Stimulated activated CD8-positive, alpha-beta memory T cell treated with anti-CD3 and anti-CD28 coated beads, Interleukin-15, amount 100 ng/mL, for 1 hour (primary cell): ENCODE data around the gene AP1G2.
"Not testable (repeated sequence)": the region's sequence is repeated elsewhere in the genome, so short reads cannot be mapped to it uniquely, and the experiment has no call there.

Experiments
- DNase-seq: peaks from one replicate; pipeline ENCODE4 v3.0.0-alpha.2; 2020; ENCODE audit warnings: low read depth

AP1G2 gene

DNA sequence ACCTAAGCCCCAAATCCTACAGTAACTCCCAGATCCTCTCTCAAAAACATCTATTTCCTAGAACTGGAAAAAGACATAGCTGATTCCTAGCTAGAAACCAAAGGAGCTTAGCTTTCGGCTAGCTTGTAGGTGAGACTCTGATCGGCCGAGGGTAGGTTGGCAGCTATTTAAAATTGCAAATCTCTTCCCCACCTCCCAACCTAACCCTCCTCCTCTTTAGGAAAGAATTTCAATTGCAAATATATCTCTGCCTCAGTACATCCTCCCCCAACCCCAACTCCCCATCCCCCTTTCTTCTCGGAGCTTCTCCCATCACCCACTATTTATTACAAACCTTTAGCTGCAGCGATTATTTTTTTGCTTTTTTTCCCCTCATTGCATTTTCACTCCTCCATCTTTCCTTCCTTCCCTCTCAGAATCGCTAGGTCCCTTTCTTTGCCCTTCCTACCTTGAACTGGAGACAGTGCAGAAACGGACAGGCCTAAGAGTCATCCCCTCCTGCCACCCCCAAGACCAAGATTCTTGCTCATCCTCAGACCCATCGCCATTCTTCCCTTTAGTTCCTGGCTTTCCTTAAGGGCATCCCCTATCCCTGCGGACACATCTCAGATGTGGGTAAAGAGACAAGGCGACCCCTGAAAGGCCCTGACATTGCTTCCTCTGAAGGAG lies 29.4 kb downstream of the AP1G2 start:
- no peak for DNase-seq

DNA sequence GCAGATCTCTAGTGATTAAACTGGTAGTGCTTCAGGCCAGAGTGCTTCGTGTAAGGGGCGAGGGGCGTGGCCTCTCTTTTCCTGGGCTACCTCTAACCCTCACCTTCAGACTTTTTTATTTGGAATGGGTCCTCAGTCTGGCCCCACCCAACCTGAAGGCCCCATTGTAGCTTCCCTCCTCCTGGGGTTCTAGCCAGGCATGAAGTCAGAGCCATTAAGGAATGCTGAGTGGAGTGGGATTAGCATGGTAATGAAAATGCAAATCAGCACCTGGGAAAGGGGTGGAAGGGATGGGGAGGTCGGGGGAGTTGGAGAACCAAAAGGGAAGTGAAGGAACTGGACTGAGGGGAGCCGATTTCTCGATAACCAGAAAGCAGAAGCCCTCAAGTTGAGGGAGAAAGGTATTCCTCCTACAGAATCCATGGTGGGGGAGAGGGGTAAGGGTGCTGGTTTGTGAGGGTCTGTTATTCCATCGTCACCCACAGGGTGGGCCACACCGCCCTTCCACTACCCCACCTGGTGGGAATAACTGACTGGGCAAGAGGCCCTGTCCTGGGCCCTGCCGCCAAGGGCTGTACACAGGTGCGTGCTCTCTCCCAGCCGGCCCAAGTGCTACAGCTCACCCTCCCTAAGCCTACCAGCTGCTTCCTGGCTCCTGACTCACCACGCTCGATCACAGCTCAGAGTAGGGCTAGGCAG lies 30.1 kb downstream of the AP1G2 start:
- no peak for DNase-seq

DNA sequence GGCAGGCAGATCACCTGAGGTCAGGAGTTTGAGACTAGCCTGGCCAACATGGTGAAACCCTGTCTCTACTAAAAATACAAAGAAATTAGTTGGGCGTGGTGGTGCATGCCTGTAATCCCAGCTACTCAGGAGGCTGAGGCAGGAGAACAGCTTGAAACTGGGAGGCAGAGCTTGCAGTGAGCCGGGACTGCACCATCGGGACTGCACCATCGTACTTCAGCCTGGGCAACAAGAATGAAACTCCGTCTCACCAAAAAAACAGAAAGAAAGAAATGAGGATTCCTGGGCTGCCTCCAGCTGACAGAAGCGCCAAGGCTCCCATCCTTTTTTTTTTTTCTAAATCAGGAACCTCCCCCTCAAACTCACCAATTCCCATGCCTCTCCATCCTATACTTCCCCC lies 30.7 kb downstream of the AP1G2 start:
- not testable (repeated sequence) for DNase-seq

DNA sequence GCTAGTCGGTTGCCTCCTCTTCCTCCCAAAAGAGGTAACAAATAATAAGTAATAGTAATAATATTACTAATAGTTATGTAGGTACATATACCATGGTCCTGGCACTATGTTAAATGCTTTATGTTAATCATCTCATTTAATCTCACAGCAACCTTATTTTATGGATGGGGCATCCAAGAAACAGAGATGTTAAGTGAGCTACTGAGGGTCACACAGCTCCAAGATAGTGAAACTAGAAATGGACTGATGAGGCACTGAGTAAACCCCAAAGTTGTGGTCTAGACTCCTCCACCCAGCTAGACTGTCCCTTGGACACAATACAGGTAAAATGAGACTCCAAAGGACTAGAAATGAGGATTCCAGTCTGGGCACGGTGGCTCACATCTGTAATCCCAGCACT lies 31.1 kb downstream of the AP1G2 start:
- no peak for DNase-seq

DNA sequence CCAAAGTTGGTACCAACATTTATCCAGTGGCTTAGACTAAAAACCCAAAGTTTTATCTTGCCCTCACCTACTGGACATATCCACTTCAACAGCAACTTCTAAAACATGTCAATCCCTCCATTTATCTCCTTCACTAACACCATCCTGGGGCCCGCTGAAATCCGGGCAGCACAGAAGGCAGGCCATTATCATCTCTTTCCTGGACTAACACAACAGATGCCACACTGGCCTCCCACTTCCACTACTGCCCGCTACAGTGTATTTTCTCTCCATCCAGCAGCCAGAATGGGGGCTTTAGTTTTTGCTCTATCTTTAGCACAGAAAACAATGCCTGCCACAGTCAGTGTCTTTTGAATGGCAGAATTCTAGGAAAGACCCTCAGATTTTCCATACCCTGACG lies 31.6 kb downstream of the AP1G2 start:
- no peak for DNase-seq

DNA sequence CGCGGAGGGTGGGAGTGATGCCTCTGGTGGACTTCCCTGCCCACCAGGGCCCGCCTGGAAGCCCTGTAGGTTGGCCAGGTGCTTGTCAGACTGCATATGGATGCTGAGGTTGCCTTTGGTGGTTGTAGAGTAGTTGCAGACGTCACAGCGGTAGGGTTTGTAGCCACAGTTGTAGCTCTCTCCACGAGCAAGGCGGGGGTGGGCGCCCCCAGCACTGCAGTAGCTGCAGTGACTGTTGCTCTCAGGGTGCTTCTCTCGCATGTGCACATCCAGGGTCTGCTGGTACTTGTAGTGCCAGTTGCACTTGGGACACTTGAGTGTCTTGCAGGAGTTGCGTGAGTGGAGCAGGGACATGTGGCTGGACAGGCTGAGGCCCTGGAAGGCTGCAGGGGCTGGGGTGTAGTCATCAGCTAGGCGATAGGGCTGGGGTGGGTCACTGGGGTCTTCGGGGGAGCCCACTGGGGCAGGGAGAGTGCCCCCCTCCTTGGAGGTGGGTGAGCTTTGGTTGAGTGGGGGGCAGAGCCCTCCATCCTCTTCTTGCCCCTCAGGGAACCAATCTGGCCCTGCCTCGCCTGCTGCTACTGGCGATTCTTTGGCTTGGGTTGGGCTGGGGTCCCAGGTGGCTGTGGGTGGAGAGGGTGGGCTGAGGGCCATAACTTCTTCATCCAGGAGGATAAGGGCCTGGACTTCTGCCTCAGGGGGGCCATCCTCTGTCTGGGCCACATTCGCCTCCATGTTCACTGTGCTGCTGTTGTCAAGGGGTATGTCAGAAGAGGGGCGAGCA lies 33.7 kb downstream of the AP1G2 start:
- DNase-seq, result no peak

DNA sequence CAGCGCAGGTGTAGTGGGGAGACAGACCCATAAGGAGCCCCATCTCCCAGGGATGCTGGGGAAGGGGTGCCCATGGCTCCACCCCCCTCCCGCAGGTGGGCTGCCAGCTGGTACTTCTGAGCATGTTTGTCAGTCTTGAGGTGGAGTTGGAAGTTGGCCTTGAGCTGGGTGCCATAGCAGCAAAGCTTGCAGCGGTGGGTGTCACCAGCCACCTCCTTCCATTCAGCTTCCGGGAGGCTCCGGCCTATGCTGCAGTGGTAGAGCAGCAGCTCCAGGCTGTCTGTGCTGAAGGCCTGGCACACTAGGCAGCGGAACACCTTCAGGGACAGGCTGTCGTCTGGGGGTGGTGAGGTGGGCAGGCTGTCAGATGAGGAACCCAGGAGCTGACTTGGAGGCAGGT lies 34.9 kb downstream of the AP1G2 start:
- no peak for DNase-seq

DNA sequence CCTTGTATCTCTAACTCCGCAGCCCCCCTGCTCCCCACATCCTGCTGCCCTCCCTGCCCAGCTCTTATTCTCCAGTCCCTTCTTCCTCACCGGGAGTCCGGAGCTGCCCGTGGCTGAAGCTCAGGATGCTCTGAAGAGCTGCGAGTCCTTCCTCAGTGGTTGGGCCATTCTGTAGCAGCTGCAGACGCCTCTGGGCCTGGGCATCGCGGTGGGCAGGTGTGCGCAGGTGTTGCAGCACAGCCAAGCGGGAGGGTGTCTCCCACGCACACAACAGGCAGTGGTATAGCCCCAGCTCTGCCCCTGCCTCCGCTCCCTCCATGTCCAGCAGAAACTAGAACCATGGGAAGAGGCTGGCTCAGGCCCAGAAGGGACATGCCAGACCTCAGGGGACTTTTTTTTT lies 36.2 kb downstream of the AP1G2 start:
- DNase-seq, result no peak

DNA sequence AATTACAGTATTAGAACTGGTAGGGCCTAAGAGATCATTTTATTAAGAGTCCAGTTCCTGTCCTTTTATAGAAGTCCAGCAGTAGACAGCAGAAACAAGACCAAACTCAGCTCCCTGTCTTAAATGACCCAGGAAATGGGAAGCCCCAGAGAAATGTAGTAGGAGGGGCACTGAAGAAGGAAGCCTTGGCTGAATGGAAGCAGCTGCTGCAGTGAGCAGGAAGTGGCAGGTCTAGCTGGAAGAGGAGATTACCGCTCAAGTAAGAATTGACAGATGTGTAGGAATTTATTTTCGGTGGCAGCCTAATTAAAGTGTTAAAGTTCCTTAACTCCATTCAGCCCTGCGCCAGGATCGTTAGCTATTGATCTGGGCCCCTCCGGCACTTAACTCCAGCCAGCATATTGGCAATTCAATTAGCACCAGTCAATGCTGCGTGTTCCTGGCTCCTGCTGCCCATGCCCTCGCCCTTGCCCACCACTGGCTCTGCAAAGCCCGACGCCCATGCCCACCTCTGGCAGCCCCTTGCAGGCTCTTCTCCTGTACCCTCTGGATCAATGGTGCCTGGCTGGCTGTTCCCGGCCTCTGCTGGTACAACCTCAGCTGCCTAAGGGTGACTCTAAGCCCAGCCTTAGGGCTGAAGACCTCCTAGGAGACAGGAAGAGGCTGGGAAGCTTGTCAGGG lies 37.1 kb downstream of the AP1G2 start:
- no peak for DNase-seq

DNA sequence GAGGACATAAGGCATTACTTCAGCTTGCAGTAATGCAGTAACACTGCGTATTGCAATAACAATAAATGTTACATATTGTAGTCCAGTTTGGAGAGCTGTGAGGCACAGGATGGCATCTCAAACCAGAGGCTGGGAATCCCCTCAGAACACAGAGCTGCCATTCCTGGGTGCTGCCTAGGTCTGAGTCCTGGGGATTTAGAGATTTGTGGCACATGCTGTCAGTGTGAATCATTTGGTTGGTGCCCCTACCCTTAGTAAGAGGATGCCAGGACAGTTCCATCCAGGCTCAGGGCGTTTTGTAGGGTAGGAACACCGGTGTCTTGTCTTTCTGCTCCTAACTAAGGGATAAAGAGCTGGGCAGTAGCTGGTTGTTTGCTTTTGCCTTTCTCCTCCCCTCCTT lies 38.6 kb downstream of the AP1G2 start:
- DNase-seq, result no peak

DNA sequence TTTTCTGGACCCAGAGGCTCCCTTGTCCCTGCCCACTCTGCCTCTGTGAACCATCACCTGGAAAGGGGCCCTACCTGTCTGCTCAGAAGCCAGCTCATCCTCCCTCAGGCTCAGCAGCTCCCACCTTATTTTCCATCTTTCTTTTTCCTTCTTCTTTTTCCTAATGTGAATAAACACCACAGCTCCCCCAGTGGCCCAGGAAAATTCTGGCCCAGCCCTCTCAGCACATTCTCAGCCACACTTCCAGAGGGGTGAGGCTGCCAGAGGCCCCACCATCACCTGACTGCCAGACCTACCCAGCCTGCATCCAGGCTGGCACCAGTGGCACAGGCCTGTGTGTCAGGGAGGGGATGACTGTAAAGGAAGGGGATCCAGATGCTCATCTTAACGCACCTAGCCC lies 39.0 kb downstream of the AP1G2 start:
- no peak for DNase-seq

DNA sequence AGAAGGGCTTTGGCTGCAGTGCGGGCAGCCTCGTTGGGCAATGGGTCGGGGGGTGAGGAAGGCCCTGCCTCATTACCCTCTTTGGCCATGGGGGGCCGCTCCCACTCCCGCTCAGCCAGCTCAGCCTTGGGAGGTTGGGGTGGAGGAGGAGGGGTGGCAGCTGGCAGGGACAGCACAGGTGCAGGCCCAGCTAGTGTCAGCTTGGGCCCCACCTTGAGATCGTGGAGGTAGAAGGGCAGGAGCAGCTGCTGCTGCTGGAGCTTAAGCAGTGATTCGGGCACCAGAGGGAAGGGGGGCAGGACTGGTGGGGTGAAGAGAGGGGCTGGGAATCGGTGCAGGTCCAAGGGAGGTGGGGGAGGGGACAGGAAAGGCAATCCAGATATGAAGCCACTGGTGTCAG lies 42.0 kb downstream of the AP1G2 start:
- no peak for DNase-seq

DNA sequence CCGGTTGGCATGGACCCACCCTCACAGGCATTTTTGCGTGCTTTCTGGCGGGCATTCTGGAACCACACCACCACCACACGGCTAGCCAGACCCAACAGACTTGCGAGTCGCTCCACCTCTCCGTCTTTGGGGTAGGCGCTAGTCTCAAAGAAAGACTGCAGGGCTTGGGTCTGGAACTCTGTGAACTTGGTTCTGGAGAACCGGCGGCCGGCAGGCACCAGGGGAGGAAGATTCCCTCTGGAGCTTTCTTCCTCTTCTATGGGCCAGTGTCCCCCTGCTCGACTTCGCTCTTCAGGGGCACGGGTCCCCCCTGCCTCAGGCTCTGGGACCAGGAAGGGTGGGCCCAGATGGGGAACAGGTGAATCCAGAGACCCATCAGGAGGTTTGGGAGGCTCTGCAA lies 42.6 kb downstream of the AP1G2 start:
- DNase-seq, result no peak

DNA sequence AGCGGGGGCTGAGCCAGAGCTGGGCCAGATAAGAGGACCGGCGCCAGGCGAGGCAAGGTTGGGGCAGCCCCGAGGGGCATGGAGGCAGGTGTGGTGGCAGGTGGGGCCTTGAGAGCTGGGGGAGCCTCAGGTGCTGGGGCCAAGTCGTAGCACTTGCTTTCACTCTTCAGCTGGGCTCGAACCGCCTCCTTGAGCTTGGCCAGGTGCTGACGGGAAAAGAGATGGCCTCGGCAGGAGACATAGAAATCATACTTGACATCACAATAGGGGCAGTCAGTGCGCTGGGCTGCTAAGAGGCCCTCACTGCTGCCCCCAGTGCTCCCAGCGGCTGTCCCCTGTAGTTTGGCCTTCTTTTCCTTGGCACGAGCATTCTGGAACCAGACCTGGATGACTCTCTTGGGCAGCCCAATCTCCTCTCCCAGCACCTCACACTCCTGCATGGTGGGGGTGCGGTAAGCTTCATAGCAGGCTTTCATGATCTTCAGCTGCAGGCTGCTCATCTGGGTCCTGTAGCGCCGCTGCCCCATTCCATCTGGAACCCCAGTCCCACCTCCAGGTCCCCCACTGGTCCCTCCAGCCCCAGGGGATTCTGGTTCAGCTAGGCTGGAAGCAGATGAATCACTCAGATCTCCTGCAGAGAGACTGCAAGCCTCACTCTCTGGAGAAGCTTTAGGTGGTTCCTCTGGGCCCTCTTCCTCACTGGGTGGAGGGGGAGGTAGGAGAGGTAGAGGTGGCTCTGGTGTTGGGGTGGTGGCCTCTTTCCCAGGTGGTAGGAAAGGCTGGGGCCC lies 44.2 kb downstream of the AP1G2 start:
- DNase-seq, result no peak

DNA sequence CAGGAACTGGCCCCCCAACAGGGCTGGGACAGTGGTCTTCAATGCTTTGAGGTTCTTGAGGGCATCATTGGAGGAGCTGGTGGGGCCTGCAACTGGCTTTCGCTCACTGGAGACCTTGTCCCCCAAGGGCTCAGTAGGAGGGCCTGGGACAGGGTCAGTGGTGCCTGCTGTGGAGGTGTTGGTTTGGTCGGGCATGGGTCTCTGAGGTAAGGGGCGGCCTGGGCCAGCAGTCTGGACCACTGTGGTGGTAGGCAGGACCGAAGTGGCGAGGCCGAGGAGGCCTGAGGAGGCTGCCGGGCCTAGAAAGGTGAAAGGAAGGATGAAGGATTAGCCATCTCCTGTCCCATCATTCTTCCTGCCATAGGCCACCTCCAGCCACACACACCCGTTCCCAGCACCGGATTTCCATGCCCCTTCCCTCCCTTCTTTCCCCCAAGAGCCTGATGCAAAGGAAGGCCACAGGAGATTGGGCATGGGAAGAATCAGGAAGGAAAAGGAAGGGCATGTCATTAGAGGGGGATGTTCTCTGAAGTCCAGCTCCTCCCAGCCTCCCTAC lies 44.9 kb downstream of the AP1G2 start:
- no peak for DNase-seq

DNA sequence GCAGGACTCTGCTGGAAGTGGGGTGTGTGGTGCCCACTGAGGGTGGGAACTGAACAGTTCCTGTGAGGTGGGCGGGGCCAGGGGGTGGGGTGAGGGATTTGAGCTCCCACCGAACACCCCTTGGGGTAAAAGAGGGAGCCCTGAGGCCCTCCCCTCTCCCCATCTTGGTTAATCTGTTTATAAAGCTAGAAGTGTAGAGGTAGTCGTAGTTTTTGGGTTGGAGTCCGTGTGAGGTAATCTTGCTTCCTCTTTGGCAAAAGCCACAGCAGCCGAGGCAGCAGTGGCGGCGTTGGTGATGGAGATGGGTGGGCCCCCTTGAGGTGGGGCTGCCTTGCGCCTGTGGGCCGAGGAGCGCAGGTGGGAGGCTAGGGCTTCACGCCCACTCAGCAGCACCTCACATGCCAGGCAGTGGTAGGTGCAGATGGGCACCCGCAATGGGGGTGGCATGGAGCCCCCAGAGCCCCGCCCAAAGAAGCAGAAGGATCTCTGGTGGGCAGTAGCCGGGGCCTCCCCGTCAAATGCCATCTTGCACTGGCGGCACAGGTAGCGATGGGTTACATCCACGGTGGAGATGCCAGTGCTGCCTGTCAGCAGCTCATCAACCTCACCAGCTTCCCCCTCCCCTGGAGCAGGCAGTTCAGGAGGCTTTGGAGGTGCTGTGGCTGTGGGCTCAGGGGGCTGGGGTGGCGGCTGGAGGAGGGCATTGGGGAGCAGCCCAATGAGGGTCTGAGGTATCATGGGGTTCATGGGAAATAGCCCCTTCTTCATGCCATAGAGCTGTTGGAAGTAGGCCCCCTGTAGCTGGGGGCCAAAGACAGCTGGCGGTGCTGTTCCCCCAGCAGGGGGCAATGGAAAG lies 45.6 kb downstream of the AP1G2 start:
- no peak for DNase-seq

DNA sequence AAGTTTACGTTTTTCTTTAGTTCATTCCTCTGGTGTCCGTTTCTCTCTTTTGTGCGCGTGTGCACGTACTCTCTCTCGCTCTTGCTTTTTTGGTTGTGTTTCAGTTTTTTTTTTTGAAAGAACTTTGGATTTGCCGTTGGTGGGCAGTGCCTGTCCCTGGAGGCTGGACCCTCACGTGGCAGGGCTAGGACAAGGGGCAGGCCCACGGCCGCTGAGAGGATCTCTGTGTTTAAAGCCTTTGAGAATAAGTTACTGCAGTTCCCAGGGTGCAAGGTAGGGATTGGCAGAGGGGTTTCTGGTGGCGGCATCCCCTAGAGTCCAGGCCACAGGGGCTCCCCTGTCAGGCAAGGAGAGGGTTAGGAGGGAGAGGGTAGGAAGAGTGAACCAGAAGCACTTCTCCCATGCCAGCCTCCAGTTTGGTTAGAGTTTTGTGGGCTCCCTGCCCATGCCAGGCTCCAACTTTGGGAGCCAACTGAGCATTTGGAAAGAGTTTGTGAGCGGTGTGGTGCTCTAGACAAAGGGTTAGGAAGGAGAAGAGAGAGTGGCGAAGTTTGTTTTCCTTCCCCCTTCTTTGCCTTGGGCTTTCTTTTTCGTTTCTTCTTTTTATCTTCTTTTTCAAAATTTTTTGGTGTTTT lies 46.6 kb downstream of the AP1G2 start:
- no peak for DNase-seq

DNA sequence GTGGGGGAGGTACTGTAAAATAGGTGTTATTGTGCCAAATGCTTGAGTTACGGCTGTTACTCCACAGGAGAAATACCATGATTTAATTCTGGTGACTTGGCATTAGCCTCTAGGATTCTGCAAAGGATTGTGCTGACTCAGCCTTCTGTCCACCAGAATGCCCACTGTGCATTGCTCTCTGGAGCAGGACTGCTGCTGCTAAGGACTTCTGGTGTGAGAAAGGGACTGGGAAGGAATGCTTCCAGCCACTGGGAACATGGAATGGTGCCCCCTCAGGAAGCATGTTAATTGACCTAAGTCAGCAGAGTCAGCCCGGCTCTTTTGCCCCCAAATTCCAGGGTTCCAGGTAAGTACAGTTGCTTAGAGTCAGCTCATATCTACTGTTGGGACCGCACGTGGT lies 48.9 kb downstream of the AP1G2 start:
- DNase-seq, result no peak

DNA sequence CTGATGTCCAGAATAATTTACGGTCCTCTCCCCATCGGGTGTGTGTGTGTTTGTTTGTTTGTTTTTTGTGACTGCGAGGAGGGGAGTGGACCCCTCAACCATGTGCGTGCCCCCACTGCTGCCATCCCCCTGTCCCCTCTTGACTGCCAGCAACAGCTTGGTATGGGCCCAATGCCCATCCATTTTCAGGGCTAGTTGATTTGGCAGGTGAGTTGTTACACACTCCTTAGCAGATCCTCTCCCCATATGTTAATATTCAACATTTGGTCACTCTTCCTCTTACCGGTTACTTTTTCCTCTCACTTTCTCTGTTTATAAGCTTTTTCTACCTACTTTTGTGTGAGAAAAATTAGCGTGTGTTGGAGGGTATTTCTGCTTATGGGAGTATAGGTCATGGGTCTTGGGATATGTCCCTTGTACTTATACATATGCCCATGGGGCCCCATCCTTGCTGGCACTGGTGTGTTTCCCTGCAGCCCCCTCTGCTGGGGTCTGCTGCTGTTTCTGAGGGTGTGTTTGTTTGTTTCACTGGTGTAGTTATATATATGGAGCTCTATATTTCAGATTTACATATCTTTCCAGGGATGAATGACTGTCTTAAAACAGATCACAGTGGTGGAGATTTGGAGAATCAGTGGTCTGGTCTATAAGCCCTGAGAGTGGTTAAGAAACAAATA lies 49.8 kb downstream of the AP1G2 start:
- DNase-seq, result no peak

DNA sequence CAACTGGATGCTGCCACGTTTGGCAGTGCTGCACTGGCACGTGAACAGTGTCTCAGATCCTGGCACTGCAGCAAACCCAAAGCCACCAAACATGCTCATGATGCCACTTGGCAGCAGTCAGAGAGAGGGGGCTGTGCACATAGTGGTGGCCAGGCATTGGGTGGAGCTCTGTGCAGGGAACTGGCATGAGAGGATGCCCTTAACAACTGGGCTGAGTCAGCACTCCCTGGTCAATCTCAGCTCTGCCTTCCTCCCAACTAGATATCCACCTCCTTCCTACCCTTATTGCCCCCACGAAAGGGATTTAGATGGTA lies 53.0 kb downstream of the AP1G2 start:
- DNase-seq, result no peak
